Activated CD8-positive, alpha-beta memory T cell treated with anti-CD3 and anti-CD28 coated beads, Interleukin-2, amount 10 ng/mL, durations not matched to agents 7 days and 5 days (primary cell): ENCODE measurements around the gene FYCO1. TPM values are rescaled to one million over a fixed set of nuclear protein-coding genes. Genes with fewer than 3 reads are reported as not detected.

Source experiments
- ATAC-seq: fragments of 150-1000 bp; cut with Tn5 transposase; one replicate; pipeline ENCODE4 v1.10.0; 2021; ENCODE audit warnings: moderate library complexity
- CTCF ChIA-PET: fragments of 350-600 bp; sonication (Branson Sonifier 250); formaldehyde crosslinking; loops from one replicate; lab custom pipeline; 2021; ENCODE audit warnings: antibody characterized with exemption; lab: Charles Lee
- DNase-seq: peaks from one replicate; pipeline ENCODE4 v3.0.0-alpha.2; 2020
- H3K27ac Mint-ChIP-seq: one replicate; pipeline ENCODE4 v1.8.0; 2021; ENCODE audit warnings: mild to moderate bottlenecking, mixed read lengths
- H3K27me3 Mint-ChIP-seq: one replicate; pipeline ENCODE4 v1.8.0; 2021; ENCODE audit warnings: mixed read lengths
- H3K36me3 Mint-ChIP-seq: one replicate; pipeline ENCODE4 v1.8.0; 2021; ENCODE audit warnings: mild to moderate bottlenecking, mixed read lengths
- H3K4me1 Mint-ChIP-seq: one replicate; pipeline ENCODE4 v1.8.0; 2021; ENCODE audit warnings: mixed read lengths
- H3K4me3 Mint-ChIP-seq: one replicate; pipeline ENCODE4 v1.8.0; 2021; ENCODE audit warnings: mild to moderate bottlenecking, moderate library complexity, mixed read lengths
- H3K9me3 Mint-ChIP-seq: one replicate; pipeline ENCODE4 v1.8.0; 2022; ENCODE audit warnings: low read depth, mixed read lengths
- total RNA-seq, 2 experiments: library from RNA; stranded (reverse); gene quantifications; one replicate each; pipeline ENCODE4 v1.2.3, GENCODE V29; 2021

Gene FYCO1
- total RNA-seq, 2 experiments from 2014 or later = 19.1 to 27.7 TPM

- no peak overlapping the region for H3K4me3 Mint-ChIP-seq
- no peak overlapping the region for H3K27ac Mint-ChIP-seq
- DNase-seq (no peak), ATAC-seq (no peak)
- peaks cover 13% of the 10 kb centered on the region for H3K36me3 Mint-ChIP-seq
- H3K9me3 Mint-ChIP-seq = peaks cover 5% of the 10 kb centered on the region
- H3K27me3 Mint-ChIP-seq = peaks cover 81% of the 10 kb centered on the region
- CTCF ChIA-PET = no interaction called here
- peaks cover 57% of the 10 kb centered on the region for H3K4me1 Mint-ChIP-seq
Measured at GRCh38 chr3:45871780-45872179, 123.8 kb downstream of the FYCO1 start.

GRCh38 chr3:45870099-45870498 lies 125.5 kb downstream of the FYCO1 start:
- ATAC-seq (peak; percentile 73), DNase-seq (peak; percentile 79)
- Mint-ChIP-seq H3K9me3 (peaks cover 5% of the 10 kb centered on the region), H3K27ac (peak overlapping the region; percentile 19), H3K27me3 (peaks cover 83% of the 10 kb centered on the region), H3K4me1 (peaks cover 66% of the 10 kb centered on the region), H3K36me3 (peaks cover 13% of the 10 kb centered on the region), H3K4me3 (no peak overlapping the region)
- CTCF ChIA-PET = interaction anchor here (0.6 kb wide), 1 partner anchor 8 kb away, joined by 3 read pairs; no protein-coding TSS in a partner anchor

GRCh38 chr3:45869638-45870037 lies 126.0 kb downstream of the FYCO1 start:
- ATAC-seq (no peak), DNase-seq (no peak)
- CTCF ChIA-PET = interaction anchor here (0.6 kb wide), 1 partner anchor 8 kb away, joined by 3 read pairs; no protein-coding TSS in a partner anchor
- Mint-ChIP-seq H3K36me3 (peaks cover 11% of the 10 kb centered on the region), H3K9me3 (peaks cover 5% of the 10 kb centered on the region), H3K4me3 (no peak overlapping the region), H3K27me3 (peaks cover 85% of the 10 kb centered on the region), H3K27ac (no peak overlapping the region), H3K4me1 (peaks cover 68% of the 10 kb centered on the region)

GRCh38 chr3:45868650-45869049 lies 127.0 kb downstream of the FYCO1 start:
- peaks cover 10% of the 10 kb centered on the region for H3K36me3 Mint-ChIP-seq
- ATAC-seq (no peak), DNase-seq (no peak)
- peaks cover 79% of the 10 kb centered on the region for H3K27me3 Mint-ChIP-seq
- no peak overlapping the region for H3K4me3 Mint-ChIP-seq
- CTCF ChIA-PET = interaction anchor here (1.4 kb wide), 1 partner anchor 13 kb away, joined by 3 read pairs; no protein-coding TSS in a partner anchor
- H3K9me3 Mint-ChIP-seq = peaks cover 1% of the 10 kb centered on the region
- no peak overlapping the region for H3K27ac Mint-ChIP-seq
- H3K4me1 Mint-ChIP-seq = peaks cover 67% of the 10 kb centered on the region

GRCh38 chr3:45868213-45868612 lies 127.4 kb downstream of the FYCO1 start:
- CTCF ChIA-PET = interaction anchor here (1.4 kb wide), 1 partner anchor 13 kb away, joined by 3 read pairs; no protein-coding TSS in a partner anchor
- no peak overlapping the region for H3K27ac Mint-ChIP-seq
- H3K9me3 Mint-ChIP-seq = peaks cover 5% of the 10 kb centered on the region
- H3K36me3 Mint-ChIP-seq = peaks cover 12% of the 10 kb centered on the region
- DNase-seq (no peak), ATAC-seq (no peak)
- H3K4me1 Mint-ChIP-seq = peaks cover 70% of the 10 kb centered on the region
- H3K4me3 Mint-ChIP-seq = no peak overlapping the region
- H3K27me3 Mint-ChIP-seq = peaks cover 81% of the 10 kb centered on the region

Other genes starting within 250 kb of the FYCO1 start
- under 1 TPM in 1 of 2 experiments, not detected in 1; 0.05 TPM for gene SLC6A20, start 199.3 kb downstream of the FYCO1 start, total RNA-seq
- gene LZTFL1, start 153.7 kb downstream of the FYCO1 start, total RNA-seq = 1 to 10 TPM; 6.1 to 9.3 TPM
- gene CCR9, start 109.3 kb downstream of the FYCO1 start, total RNA-seq = 1 to 10 TPM; 3.2 to 9.7 TPM
- 100 to 1,000 TPM in 1 of 2 experiments, 10 to 100 TPM in 1; 49.7 to 109 TPM for gene CXCR6, start 52.4 kb downstream of the FYCO1 start, total RNA-seq
- gene XCR1, start 31.7 kb upstream of the FYCO1 start, total RNA-seq = not detected
- gene CCR1, start 212.5 kb upstream of the FYCO1 start, total RNA-seq = 10 to 100 TPM; 35.3 to 55.6 TPM
- gene CCR3, start 246.6 kb upstream of the FYCO1 start, total RNA-seq = 1 to 10 TPM; 1.4 to 2.0 TPM